HK-2 (cell line): ENCODE measurements around the gene YKT6.

Experiments used
- DNase-seq: peaks from one replicate; pipeline ENCODE4 v3.0.0-alpha.2; 2018; ENCODE audit not compliant: unreplicated experiment

YKT6 gene

GRCh38 chr7:44258865-44259546 lies 58.2 kb downstream of the YKT6 start:
- no peak for DNase-seq

- DNase-seq = peak; percentile 29
Observed at GRCh38 chr7:44259547-44260457, 59.0 kb downstream of the YKT6 start.

GRCh38 chr7:44261240-44261639 lies 60.5 kb downstream of the YKT6 start:
- no peak for DNase-seq

GRCh38 chr7:44262031-44262430 lies 61.3 kb downstream of the YKT6 start:
- DNase-seq = no peak

- DNase-seq = no peak
Observed at GRCh38 chr7:44263326-44264082, 62.7 kb downstream of the YKT6 start.
